Measurements from ENCODE around the gene SALL3.

The SALL3 gene

DNA sequence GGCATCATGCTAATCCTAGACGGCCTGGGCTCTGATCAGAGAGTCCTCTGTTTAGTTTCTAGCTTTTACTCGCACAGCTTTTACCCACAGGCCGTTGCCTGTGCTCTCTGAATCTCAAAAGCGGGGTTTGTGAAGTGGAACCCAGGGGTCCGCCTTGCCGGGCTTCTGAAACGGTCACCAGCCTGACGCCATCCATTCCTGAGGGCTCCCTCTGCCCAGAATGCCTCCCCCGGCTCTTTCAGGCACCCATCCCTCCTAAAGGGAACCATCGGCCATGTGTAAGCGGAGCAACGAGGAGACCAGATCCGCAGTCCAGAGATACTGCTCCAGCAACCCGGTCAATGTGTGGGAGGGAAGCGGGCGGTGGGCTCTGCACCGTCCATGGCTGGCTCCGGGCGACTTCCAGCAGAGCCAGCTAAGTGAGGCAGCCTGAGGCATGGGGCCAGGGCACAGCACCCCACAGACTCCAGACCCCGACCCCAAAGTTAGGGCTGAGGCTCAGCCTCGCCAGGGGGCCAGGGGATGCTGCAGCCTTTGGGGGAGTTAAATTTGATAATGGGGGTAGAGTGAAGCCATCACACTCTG, 28.8 kb downstream of the SALL3 start:
- DNase-seq: no peak

- no peak for DNase-seq
These were observed 31.2 kb downstream of the SALL3 start for GRCh38 chr18:79010802-79011201.

DNA sequence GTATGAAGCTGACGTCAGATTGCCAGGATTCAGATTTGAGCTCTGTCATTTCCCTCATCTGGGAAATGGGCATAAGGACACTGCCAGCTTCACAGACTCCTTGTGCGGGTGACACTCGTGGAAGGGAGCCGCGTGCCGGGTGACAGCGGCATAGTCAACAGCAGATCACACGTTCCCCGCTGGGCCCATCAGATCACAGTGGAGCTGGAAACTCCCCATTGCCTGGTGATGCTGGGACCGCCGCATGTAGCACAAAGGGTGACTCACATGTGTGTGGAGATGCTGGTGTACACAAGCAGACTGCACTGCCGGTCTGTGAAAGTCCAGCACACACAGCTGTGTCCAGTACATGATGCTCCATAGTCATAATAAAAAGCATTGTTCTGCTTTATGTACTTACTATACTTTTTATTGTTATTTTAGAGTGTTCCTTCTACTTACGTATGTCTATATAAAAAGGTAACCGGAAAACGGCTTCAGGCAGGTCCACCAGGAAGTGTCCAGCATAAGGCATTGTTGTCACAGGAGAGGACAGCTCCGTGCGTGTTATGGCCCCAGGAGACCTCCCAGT, 31.8 kb downstream of the SALL3 start:
- no peak for DNase-seq

GRCh38 chr18:79013869-79014268, 34.3 kb downstream of the SALL3 start:
- DNase-seq: no peak

DNA sequence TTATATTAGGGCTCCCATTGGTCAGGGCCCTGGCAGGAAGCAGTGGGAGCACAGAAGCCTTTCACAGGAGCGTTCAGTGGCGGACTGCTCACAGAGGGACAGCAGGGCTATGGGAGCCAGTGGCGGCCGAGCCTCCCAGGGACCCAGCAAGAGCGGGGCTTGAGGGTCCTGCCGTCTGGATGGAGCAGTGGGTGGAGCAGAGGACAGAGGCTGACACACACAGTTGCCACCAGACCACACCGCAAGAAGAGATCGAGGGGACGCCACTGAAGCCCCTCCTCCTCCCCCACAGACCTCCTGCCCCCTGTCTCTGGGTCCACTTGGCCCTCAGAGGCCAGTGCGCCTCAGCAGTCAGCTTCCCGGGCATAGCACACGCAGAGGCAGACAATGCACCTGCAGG, 39.3 kb downstream of the SALL3 start:
- no peak for DNase-seq

DNA sequence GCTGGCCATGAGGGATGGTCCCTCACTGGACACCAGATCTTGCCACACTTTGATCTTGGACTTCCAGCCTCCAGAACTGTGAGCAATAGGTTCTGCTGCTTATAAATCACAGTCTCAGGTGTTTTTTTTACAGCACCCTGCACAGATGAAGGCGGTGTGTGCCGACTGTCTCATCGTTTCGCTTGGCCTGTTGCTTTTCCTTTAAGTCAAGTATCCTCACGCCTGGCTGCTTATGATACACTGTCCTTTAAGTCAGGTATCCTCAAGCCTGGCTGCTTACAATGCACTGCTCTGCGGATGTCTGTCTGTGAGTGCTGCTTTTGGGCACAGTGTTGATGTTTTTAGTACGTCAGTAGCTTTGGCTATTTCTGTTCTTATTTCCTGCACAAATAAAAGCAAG, 40.3 kb downstream of the SALL3 start:
- DNase-seq: no peak

DNA sequence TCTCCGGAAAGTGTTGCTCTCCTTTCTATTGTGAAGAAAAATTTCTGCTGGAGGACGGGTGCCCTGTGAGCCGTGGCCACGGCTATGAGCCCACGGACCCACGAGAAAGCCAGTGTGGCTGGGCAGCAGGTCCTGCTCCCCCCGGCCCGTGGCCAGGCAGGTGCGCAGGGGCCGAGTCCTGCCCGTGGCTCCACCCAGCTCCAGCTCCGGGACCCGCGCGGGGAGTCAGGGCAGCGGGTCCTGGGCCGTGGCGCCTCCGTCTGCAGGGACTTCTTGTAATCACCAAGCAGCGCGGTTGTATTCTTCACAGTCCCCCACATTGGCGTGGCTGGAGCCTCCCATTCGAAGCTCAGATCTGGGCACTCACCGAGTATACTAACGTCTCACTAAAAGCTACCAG, 43.0 kb downstream of the SALL3 start:
- no peak for DNase-seq

GRCh38 chr18:79026491-79026890, 46.9 kb downstream of the SALL3 start:
- DNase-seq: no peak

DNA sequence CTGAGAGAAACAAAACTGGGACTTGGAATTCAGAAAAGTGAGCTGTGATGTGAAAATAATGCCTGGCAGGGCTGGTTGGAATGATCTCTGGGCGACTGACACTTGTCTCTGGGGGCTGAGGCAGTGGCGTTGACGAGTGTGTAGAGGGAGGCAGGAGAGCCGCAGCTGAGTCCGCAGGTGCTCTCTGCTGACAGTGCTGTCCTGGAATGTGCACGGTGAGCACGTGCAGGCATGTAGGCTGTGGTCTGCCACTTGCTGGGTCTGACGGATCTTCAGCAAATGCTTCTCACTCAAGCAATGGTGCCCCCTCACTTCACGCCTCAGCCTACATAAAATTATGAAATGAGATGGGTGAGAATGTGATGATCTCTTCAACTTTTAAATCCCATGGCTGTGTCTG, 51.1 kb downstream of the SALL3 start:
- no peak for DNase-seq

- no peak for DNase-seq
These were observed 62.7 kb downstream of the SALL3 start for GRCh38 chr18:79042276-79042675.

DNA sequence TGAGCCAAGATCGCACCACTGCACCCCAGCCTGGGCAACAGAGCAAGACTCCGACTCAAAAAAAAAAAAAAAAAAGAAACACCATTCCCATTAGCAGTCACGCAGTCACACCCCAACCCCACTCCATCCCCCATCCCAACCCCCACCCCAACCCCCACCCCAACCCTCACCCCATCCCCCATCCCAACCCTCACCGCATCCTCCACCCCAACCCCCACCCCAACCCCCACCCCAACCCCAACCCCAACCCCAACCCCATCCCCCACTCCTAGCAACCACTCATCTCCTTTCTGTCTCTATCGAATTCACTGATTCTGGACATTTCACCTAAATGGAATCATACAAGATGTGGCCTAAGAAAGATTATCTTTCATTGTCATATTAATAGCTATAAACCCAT, 63.7 kb downstream of the SALL3 start:
- DNase-seq: no peak

DNA sequence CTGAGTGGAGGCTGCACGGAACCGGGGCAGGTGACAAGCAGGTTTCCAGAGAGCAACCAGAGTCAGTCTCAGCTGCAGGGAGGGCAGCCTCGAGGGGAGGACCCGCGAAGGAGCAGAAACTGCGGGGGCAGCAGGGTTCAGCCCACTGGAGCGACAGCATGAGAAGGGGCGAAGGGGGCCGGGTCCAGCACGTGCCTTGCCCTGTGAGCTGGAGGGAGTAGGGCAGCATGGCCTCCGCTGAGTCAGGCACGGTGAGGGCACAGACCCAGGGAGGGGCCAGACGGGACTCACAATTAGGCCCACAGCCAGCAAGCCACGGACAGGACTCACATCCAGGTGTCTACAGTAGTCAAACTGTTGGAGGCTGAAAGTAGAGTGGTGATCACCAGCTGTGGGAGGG, 66.9 kb downstream of the SALL3 start:
- no peak for DNase-seq

GRCh38 chr18:79047556-79048244, 68.1 kb downstream of the SALL3 start:
- no peak for DNase-seq

GRCh38 chr18:79048245-79048632, 68.6 kb downstream of the SALL3 start:
- no peak for DNase-seq

- DNase-seq: no peak
These were observed 69.9 kb downstream of the SALL3 start for GRCh38 chr18:79049506-79049905.
